HG02938 (cell line): Measurements from ENCODE around the gene ACADM.
"Not testable (repeated sequence)": the region's sequence is repeated elsewhere in the genome, so short reads cannot be mapped to it uniquely, and the experiment has no call there.

Experiments used
- ATAC-seq: cut with Tn5 transposase; IDR thresholded peaks from one replicate; pipeline ENCODE4 v1.9.1; 2021; ENCODE audit warnings: mild to moderate bottlenecking, moderate library complexity; ENCODE audit not compliant: unreplicated experiment

Gene ACADM

GRCh38 chr1:75792091-75792490, 67.6 kb downstream of the ACADM start:
- no peak for ATAC-seq

GRCh38 chr1:75794382-75794781, 69.9 kb downstream of the ACADM start:
- no peak for ATAC-seq

- ATAC-seq: no peak
Measured at GRCh38 chr1:75795703-75796193, 71.2 kb downstream of the ACADM start.

- ATAC-seq: no peak
Measured at GRCh38 chr1:75796376-75797272, 72.1 kb downstream of the ACADM start, which contains the start of gene MSH4. TSS of gene MSH4 (plus strand) at chr1:75796882. CDS start at chr1:75796986, 104 bp downstream.

GRCh38 chr1:75797273-75797588, 72.7 kb downstream of the ACADM start:
- no peak for ATAC-seq

GRCh38 chr1:75797606-75798216, 73.2 kb downstream of the ACADM start:
- ATAC-seq: no peak

GRCh38 chr1:75801480-75801879, 77.0 kb downstream of the ACADM start:
- not testable (repeated sequence) for ATAC-seq

- no peak for ATAC-seq
Measured at GRCh38 chr1:75808921-75809320, 84.4 kb downstream of the ACADM start.

GRCh38 chr1:75810113-75810512, 85.6 kb downstream of the ACADM start:
- ATAC-seq: not testable (repeated sequence)

GRCh38 chr1:75811211-75811981, 86.9 kb downstream of the ACADM start:
- ATAC-seq: no peak

- no peak for ATAC-seq
Measured at GRCh38 chr1:75812065-75812464, 87.6 kb downstream of the ACADM start.
